Activated CD8-positive, alpha-beta memory T cell treated with anti-CD3 and anti-CD28 coated beads, Interleukin-2, amount 50 U/mL, for 48 hours (primary cell): ENCODE results near the gene TFPI2.
"Not testable (repeated sequence)": the region's sequence is repeated elsewhere in the genome, so short reads cannot be mapped to it uniquely, and the experiment has no call there.

Source experiments
- DNase-seq: peaks from one replicate; pipeline ENCODE4 v3.0.0-alpha.2; 2020

TFPI2 gene

GRCh38 chr7:93890464-93891068, at the start of gene TFPI2:
Gene TFPI2, minus strand, starts transcription at chr7:93890753. Its CDS starts 75 bp downstream, at chr7:93890678.
- peak; percentile 60 for DNase-seq

- no peak for DNase-seq
Observed at GRCh38 chr7:93938293-93938692, 47.7 kb upstream of the TFPI2 start.

- no peak for DNase-seq
Observed at GRCh38 chr7:93937818-93938217, 47.3 kb upstream of the TFPI2 start.

- no peak for DNase-seq
Observed at GRCh38 chr7:93935102-93935501, 44.5 kb upstream of the TFPI2 start.

GRCh38 chr7:93933156-93933555, 42.6 kb upstream of the TFPI2 start:
- no peak for DNase-seq

GRCh38 chr7:93931655-93932054, 41.1 kb upstream of the TFPI2 start:
- no peak for DNase-seq

- DNase-seq = no peak
Observed at GRCh38 chr7:93927585-93927984, 37.0 kb upstream of the TFPI2 start.

GRCh38 chr7:93926800-93927199, 36.2 kb upstream of the TFPI2 start:
- DNase-seq = no peak

GRCh38 chr7:93923942-93924341, 33.4 kb upstream of the TFPI2 start:
- DNase-seq = no peak

GRCh38 chr7:93923296-93923695, 32.7 kb upstream of the TFPI2 start:
- no peak for DNase-seq

GRCh38 chr7:93921607-93922566, 31.3 kb upstream of the TFPI2 start, which contains the start of gene GNG11:
Gene GNG11, plus strand, starts transcription at chr7:93921735. Its CDS starts 403 bp downstream, at chr7:93922138.
- DNase-seq = peak; percentile 71

GRCh38 chr7:93921186-93921585, 30.6 kb upstream of the TFPI2 start:
- no peak for DNase-seq

GRCh38 chr7:93920496-93921182, 30.1 kb upstream of the TFPI2 start:
- DNase-seq = no peak

- not testable (repeated sequence) for DNase-seq
Observed at GRCh38 chr7:93916315-93916714, 25.8 kb upstream of the TFPI2 start.

GRCh38 chr7:93915888-93916287, 25.3 kb upstream of the TFPI2 start:
- not testable (repeated sequence) for DNase-seq

GRCh38 chr7:93915206-93915842, 24.8 kb upstream of the TFPI2 start:
- DNase-seq = not testable (repeated sequence)

- no peak for DNase-seq
Observed at GRCh38 chr7:93914581-93915066, 24.1 kb upstream of the TFPI2 start.

GRCh38 chr7:93913197-93913596, 22.6 kb upstream of the TFPI2 start:
- DNase-seq = no peak

- not testable (repeated sequence) for DNase-seq
Observed at GRCh38 chr7:93911661-93912060, 21.1 kb upstream of the TFPI2 start.

GRCh38 chr7:93911242-93911641, 20.7 kb upstream of the TFPI2 start:
- not testable (repeated sequence) for DNase-seq

GRCh38 chr7:93910076-93910994, 19.8 kb upstream of the TFPI2 start:
- no peak for DNase-seq

- DNase-seq = no peak
Observed at GRCh38 chr7:93906267-93906666, 15.7 kb upstream of the TFPI2 start, which contains the start of gene GNGT1. Gene GNGT1, plus strand, starts transcription at chr7:93906567. Its CDS starts 180 bp downstream, at chr7:93906747.
